HG03575 (cell line): ENCODE measurements around the gene PVR.
"Not testable (repeated sequence)": the region's sequence is repeated elsewhere in the genome, so short reads cannot be mapped to it uniquely, and the experiment has no call there.

ENCODE experiments used
- ATAC-seq: cut with Tn5 transposase; IDR thresholded peaks from one replicate; pipeline ENCODE4 v1.9.1; 2021; ENCODE audit not compliant: unreplicated experiment, insufficient number of reproducible peaks, low FRiP score; ENCODE audit errors: extremely low read depth

The PVR gene

GRCh38 chr19:44643605-44644401 is at the start of gene PVR:
Gene PVR (plus strand): TSS chr19:44643910. CDS start chr19:44644097, 187 bp downstream.
- ATAC-seq, result no peak

GRCh38 chr19:44596428-44597130 is 47.1 kb upstream of the PVR start:
- no peak for ATAC-seq

GRCh38 chr19:44597131-44597491 is 46.6 kb upstream of the PVR start:
- no peak for ATAC-seq

- ATAC-seq, result no peak
These were observed 45.4 kb upstream of the PVR start for GRCh38 chr19:44598355-44598754.

- ATAC-seq, result no peak
These were observed 44.8 kb upstream of the PVR start for GRCh38 chr19:44598880-44599279.

GRCh38 chr19:44600466-44600865 is 43.2 kb upstream of the PVR start:
- ATAC-seq, result no peak

- ATAC-seq, result no peak
These were observed 41.6 kb upstream of the PVR start for GRCh38 chr19:44602081-44602480.

- no peak for ATAC-seq
These were observed 40.3 kb upstream of the PVR start for GRCh38 chr19:44603201-44603945.

GRCh38 chr19:44604241-44604640 is 39.5 kb upstream of the PVR start:
- no peak for ATAC-seq

GRCh38 chr19:44605547-44605946 is 38.2 kb upstream of the PVR start:
- no peak for ATAC-seq

GRCh38 chr19:44607049-44607448 is 36.7 kb upstream of the PVR start:
- no peak for ATAC-seq

- no peak for ATAC-seq
These were observed 35.8 kb upstream of the PVR start for GRCh38 chr19:44607917-44608316.

GRCh38 chr19:44608391-44608821 is 35.3 kb upstream of the PVR start:
- ATAC-seq, result no peak

GRCh38 chr19:44609219-44609618 is 34.5 kb upstream of the PVR start:
- ATAC-seq, result no peak

GRCh38 chr19:44610497-44610896 is 33.2 kb upstream of the PVR start:
- ATAC-seq, result not testable (repeated sequence)

- ATAC-seq, result no peak
These were observed 31.9 kb upstream of the PVR start for GRCh38 chr19:44611812-44612295.

- no peak for ATAC-seq
These were observed 30.2 kb upstream of the PVR start, which contains the start of gene IGSF23 for GRCh38 chr19:44613295-44614178. Gene IGSF23 (plus strand): TSS chr19:44613563. CDS start chr19:44613646, 83 bp downstream.

- ATAC-seq, result no peak
These were observed 29.4 kb upstream of the PVR start for GRCh38 chr19:44614313-44614712.

- ATAC-seq, result no peak
These were observed 27.9 kb upstream of the PVR start for GRCh38 chr19:44615863-44616247.
